Skin of body (tissue), 2 donors: ENCODE measurements around the gene TMOD1. TPM values are rescaled to one million over a fixed set of nuclear protein-coding genes. Genes with fewer than 3 reads are reported as not detected.
A peak's percentile ranks its signal among the peaks of the same experiment; 100 is the strongest.

Experiments used
- DNase-seq: peaks from one replicate; lab custom pipeline; 2025; lab: John Stamatoyannopoulos, UW
- total RNA-seq: library from RNA; depleted of rRNA; stranded (reverse); fragments of >200 nt; gene quantifications from one replicate; pipeline ENCODE4 v1.2.3, GENCODE V29; 2014

The TMOD1 gene
- total RNA-seq, 1 donor from 2014 or later: 9.3 TPM

GRCh38 chr9:97632985-97633858 is 131.8 kb downstream of the TMOD1 start, which contains the start of the genes NCBP1 and TSTD2:
Gene NCBP1, plus strand, starts transcription at chr9:97633821. Its CDS starts 61 bp downstream, at chr9:97633882.
Gene TSTD2, minus strand, starts transcription at chr9:97633368. Its CDS starts 5,806 bp downstream, at chr9:97627562.
- DNase-seq: peak; percentile 97

DNA sequence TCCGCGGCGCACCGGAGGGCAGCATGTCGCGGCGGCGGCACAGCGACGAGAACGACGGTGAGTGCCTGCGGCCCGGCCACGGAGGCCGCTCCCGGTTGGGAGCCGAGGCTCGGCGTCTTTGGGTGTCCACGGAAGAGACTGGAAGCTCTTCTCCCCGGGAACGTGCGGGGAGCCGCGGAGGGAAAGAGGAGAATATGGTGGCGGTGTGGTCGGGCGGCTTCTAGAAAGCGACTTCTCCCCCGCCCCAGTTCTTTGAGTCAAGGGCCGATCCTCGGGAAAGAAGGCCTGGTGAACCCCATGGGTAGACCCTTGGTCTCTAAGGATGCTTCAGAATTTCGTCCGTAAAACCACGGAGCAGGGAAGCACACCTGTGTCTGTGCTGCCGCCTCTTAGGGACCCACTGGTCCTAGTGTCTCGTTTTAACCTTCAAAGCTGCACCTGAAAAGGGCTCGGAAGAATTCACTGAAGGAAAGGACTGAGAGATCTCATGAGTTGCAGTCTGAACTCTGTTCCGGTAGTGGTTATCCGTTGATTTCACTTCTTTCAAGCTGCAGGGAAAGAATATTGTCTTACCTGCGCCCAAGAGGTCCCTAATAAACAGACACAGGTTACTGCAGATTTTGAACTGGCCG is 132.5 kb downstream of the TMOD1 start:
- DNase-seq: no peak

DNA sequence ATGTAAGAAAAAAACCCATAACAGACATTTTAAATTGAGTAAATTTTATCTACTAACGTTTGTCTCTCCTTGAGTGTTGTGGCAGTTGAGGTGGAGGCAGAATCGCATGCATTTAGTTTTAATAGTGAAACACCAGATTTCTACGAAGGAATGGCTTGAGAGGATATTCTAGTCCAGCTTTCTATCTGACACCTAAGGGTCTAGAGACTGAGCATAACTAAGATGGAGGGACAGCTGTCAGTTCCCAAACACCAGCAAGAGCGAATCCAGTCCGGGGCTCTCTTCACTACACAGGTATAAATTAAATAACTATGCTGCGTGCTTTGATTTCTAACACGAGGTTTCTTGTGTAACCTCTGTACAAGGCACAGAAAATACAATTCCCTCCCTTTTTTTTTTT is 133.6 kb downstream of the TMOD1 start:
- no peak for DNase-seq

- no peak for DNase-seq
These were observed 135.4 kb downstream of the TMOD1 start for GRCh38 chr9:97636903-97637302.

DNA sequence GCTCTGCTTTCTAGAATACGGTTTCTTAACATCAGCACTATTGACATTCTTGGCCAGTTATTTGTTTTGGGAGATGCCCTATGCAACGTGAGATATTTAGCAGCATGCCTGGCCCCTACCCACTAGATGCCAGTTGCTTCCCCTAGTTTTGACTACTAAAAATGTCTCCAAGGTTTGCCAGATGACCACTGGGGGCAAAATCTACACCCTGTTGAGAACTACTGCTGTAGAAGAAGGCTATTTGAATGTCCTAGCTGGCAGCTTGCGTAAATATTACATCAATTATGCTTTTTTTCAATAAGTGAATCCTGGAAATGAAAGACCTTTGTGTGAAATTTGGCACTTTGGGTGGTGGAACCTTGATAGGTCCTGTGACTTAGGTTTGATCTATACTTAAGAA is 137.2 kb downstream of the TMOD1 start:
- no peak for DNase-seq

GRCh38 chr9:97640325-97640724 is 138.9 kb downstream of the TMOD1 start:
- DNase-seq: no peak

DNA sequence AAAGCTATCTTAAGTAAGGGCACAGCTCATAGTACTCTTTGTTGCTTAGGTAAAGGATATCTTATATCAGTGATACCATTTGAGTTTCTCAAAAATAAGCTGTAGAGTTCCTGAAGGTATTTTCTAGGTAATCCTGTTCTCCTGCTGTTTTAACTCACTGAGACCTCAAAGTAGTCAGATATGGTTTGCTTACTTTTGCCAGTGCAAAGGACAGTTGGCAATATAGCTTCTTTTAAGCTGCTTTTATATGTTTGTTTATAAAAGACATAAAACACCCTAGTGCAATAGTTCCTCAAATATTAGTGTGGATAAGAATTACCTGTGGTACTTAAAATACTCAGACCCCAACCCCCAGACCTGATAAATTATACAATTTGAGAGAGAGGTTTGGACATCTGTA is 144.3 kb downstream of the TMOD1 start:
- no peak for DNase-seq

DNA sequence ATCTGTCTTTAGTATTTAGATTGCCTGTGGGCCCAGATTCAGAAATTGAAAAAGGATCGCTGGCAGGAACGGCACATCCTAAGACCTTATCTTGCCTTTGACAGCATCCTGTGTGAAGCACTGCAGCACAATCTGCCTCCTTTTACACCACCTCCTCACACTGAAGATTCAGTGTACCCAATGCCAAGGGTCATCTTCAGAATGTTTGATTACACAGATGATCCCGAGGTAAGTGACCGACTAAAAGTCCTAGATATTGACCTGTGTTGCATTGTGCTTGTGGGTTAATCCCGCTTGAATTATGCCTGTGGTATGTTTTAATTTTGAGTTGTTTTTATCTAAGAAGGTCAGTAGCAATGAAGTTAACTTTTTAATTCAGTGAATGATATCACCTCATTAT is 146.5 kb downstream of the TMOD1 start:
- DNase-seq: no peak

Other genes starting within 250 kb of the TMOD1 start
- 16.1 TPM for gene CCDC180, start 194.0 kb upstream of the TMOD1 start, total RNA-seq
- 4.6 TPM for gene TDRD7, start 89.6 kb upstream of the TMOD1 start, total RNA-seq
- gene TSTD2, start 131.7 kb downstream of the TMOD1 start, total RNA-seq: 17.9 TPM
- 32.7 TPM for gene NCBP1, start 132.2 kb downstream of the TMOD1 start, total RNA-seq
- gene XPA, start 195.7 kb downstream of the TMOD1 start, total RNA-seq: 14.2 TPM